GM21423 (cell line): ENCODE results near the gene CD2AP.
"Not testable (repeated sequence)": the region's sequence is repeated elsewhere in the genome, so short reads cannot be mapped to it uniquely, and the experiment has no call there.

Experiments used
- ATAC-seq: cut with Tn5 transposase; IDR thresholded peaks from one replicate; pipeline ENCODE4 v1.9.1; 2021; ENCODE audit warnings: mild to moderate bottlenecking, moderate library complexity; ENCODE audit not compliant: unreplicated experiment

Gene CD2AP

GRCh38 chr6:47456536-47456975 lies 21.0 kb upstream of the CD2AP start:
- ATAC-seq = no peak

DNA sequence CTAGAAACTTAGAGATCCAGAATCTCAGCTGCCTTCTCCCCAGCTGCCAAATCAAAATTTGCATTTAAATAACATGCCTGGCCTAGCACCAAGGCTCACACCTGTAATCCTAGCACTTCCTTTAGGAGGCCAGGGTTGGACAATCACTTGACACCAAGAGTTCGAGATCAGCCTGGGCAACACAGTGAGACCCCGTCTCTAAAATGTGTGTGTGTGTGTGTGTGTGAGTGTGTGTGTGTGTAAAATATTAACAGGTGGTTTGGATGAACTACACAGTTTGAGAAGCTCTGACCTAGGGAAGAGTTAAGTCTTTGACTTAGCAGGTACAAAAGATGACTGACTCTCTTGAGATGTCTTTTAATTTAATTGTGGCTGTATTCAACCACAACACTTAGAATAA lies 20.2 kb upstream of the CD2AP start:
- ATAC-seq = no peak

GRCh38 chr6:47464052-47464451 lies 13.5 kb upstream of the CD2AP start:
- no peak for ATAC-seq

- ATAC-seq = no peak
These were observed 12.5 kb upstream of the CD2AP start for GRCh38 chr6:47465117-47465516.

- ATAC-seq = no peak
These were observed 5.7 kb upstream of the CD2AP start for GRCh38 chr6:47471911-47472310.

DNA sequence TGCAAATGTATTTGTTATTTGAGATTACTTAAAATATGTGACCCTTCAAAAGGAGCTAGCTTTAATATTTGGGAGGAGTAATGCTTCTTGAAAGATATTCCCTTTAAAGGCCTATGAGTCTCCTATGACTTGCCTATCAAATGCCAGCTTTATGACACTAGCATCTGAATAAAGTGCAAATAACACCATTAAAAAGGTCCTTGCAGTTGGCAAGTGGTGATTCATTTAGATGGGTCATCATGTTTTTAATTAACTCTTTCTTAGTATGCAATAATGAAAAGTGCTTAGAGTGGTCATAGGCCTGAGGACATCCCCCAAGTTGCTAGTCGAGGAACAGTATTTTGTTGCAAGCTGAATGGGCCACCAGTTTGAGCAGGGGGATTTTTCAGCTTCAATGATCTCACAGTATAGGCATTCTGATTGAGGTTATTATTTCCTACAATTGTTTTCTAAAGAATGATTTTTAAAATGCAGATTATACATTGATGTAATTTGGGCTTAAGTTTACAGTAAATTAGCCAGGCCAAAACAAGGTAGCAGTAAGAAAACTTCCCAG lies 3.7 kb upstream of the CD2AP start:
- no peak for ATAC-seq

DNA sequence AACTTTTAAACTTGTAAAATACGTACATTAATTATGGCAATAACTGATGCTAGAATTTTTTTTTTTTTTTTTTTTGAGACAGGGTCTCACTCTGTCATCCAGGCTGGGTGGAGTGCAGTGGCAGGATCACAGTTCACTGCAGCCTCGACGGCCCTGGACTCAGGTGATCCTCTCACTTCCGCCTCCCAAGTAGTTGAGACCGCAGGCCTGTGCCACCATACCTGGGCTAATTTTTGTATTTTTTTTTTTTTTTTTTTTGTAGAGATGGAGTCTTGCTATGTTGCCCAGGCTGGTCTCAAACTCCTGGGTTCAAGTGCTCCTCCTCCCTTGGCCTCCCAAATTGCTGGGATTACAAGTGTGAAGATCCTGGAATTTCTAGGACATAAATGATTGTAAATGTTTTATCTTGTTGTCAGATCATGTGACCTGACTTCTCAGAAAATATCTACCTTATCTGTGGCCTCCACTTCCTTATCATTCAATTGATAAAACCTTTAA lies 2.2 kb upstream of the CD2AP start:
- ATAC-seq = no peak

DNA sequence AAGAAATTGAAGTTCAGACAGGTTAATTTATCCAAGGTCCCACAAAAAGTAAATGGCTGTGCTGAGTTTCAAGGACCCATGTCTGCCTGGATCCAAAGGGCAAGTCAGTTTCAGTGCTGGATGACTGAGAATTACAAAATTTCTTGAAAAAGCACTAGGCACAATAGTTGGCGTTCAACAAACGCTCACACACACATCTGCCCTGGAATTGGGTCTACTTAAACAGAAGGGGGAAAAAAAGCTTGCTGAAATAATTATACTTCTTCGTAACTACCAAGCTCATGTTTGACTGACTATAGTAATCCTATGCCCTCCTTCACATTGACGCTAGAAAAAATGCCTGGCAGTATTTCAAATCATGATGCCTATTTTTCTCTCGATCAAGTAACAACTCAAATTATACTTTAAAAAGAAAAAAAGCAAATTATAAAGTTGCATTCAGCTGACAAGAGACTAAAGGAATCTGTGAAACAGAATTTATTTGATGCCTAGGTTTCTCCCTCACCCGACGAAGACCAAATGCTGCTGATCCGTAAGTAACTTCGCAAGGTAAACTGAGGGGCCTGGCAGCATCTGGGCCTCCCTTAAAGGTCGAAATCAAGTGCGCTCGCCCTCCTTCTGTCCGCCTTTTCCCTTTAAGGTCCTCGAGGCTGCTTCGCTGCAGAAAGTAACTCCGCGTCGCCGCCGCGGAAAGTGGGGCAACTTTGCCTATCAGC lies 650 bp upstream of the CD2AP start:
- ATAC-seq = no peak

- peak; percentile 1 for ATAC-seq
These were observed 897 bp downstream of the CD2AP start for GRCh38 chr6:47478233-47479139.

- ATAC-seq = no peak
These were observed 1.5 kb downstream of the CD2AP start for GRCh38 chr6:47479140-47479508.

- no peak for ATAC-seq
These were observed 2.3 kb downstream of the CD2AP start for GRCh38 chr6:47479874-47480273.

DNA sequence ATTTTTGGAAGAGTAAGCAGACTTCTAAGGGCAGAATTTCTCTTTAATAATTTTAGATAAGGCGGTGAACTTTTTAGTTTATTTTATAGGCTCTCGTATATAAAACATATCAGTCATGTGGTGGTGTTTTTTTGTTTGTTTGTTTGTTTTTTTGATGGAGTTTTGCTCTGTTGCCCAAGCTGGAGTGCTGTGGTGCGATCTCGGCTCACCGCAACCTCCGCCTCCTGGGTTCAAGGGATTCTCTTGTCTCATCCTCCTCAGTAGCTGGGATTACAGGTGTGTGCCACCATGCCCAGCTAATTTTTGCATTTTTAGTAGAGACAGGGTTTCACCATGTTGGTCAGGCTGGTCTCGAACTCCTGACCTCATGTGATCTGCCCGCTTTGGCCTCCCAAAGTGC lies 3.6 kb downstream of the CD2AP start:
- not testable (repeated sequence) for ATAC-seq

- no peak for ATAC-seq
These were observed 4.2 kb downstream of the CD2AP start for GRCh38 chr6:47481806-47482205.

DNA sequence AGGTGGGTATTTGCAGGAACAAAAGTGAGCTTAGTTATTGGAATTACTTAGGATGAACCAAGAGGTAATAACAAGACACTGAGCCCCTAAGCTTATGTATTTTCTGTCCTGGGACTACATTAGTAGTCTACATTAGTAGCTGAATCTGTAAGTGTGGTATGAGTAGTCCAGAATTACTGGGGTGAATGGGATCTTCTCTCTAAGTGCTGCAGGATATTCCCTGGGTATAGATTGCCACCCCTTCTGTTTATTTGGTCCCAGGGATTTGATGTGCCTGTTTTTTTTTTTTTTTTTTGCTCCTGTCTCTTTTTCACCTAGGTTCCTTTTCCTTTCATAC lies 5.9 kb downstream of the CD2AP start:
- peak; percentile 30 for ATAC-seq

GRCh38 chr6:47483853-47484546 lies 6.4 kb downstream of the CD2AP start:
- peak; percentile 57 for ATAC-seq

DNA sequence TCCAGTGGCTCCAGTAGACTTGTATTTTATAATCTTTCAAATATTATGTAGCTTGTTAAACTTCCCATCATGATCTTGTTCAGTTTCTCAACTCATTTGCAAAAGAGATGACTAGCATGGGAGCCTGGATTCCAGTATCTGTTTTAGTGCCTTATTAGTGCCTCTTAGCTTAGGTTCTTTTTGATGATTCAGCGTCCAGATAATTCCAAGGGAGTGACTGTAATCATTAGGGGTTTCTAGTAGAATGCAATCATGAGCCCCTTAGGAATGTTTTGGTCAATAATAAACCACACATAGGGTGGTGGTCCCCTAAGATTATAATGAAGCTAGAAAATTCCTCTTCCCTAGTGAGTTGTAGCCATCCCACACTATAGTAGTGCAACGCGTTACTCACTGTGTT lies 7.0 kb downstream of the CD2AP start:
- no peak for ATAC-seq

GRCh38 chr6:47485083-47485482 lies 7.5 kb downstream of the CD2AP start:
- ATAC-seq = no peak

DNA sequence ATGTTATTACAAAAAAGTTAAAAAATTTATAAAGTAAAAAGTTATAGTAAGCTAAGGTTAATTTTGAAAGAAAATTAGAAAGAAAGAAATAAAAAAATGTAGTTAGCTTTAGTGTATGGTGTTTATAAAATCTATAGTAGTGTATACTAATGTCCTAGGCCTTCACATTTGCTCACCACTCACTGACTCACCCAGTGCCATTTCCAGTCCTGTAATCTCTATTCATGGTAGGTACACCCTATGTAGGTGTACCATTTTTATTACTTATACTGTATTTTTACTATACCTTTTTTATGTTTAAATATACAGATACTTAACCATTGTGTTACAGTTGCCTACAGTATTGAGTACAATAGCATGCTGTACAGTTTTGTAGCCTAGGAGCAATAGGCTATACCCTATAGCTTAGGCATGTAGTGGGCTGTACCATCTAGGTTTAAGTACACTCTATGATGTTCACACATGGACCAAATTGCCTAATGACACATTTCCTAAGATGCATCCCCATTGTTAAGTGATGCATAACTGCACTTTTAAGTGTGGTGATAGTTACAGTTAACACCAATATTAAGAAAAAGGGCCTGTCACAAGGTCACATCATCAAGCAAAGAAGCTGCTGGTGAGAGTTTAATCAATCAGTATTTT lies 8.0 kb downstream of the CD2AP start:
- no peak for ATAC-seq

DNA sequence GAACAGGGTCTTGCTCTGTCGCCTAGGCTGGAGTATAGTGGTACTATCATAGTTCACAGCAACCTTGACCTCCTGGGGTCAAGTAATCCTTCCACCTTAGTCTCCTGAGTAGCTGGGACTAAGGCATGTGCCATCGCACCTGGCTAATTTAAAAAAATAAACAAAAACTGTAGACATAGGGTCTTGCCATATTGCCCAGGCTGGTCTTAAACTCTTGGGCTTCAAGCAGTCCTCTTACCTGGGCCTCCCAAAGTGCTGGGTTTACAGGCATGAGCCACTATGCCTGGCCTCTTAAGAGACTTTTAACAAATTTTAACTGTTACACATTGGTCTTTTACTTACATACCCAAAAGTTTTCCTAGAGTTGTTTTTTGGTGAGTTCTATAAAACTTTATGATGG lies 12.4 kb downstream of the CD2AP start:
- no peak for ATAC-seq

- no peak for ATAC-seq
These were observed 13.1 kb downstream of the CD2AP start for GRCh38 chr6:47490676-47491075.

DNA sequence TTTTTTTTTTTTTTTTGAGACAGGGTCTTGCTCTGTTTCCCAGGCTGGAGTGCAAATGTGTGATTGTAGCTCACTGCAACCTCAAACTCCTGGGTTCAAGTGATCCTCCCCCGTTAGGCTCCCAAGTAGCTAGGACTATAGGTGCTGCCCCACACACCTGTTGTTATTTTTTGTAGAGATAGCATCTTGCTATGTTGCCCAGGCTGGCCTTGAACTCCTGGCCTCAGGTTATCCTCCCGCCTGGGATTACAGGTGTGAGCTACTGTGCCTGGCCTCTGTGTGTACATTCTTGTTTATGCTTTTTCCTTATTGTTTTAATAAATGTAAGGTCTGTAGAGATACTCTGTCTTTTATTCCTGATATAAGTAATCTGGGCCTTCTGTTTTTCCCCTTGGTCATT lies 14.8 kb downstream of the CD2AP start:
- ATAC-seq = no peak
